8988T (cell line): ENCODE results near the gene HSPA12A.

ENCODE experiments used
- DNase-seq: peaks from one replicate; pipeline ENCODE4 v3.0.0; 2011

The HSPA12A gene

GRCh38 chr10:116741391-116742351, 695 bp downstream of the HSPA12A start:
- peak; percentile 49 for DNase-seq

- DNase-seq = no peak
Measured at GRCh38 chr10:116740971-116741370, 1.4 kb downstream of the HSPA12A start.

- no peak for DNase-seq
Measured at GRCh38 chr10:116738339-116738738, 4.0 kb downstream of the HSPA12A start.

- peak; percentile 48 for DNase-seq
Measured at GRCh38 chr10:116737627-116738327, 4.6 kb downstream of the HSPA12A start.

- no peak for DNase-seq
Measured at GRCh38 chr10:116733566-116733965, 8.8 kb downstream of the HSPA12A start.

GRCh38 chr10:116732573-116732972, 9.8 kb downstream of the HSPA12A start:
- no peak for DNase-seq

GRCh38 chr10:116730464-116731260, 11.7 kb downstream of the HSPA12A start:
- DNase-seq = no peak

- no peak for DNase-seq
Measured at GRCh38 chr10:116729243-116729642, 13.1 kb downstream of the HSPA12A start.

- DNase-seq = no peak
Measured at GRCh38 chr10:116728526-116729096, 13.8 kb downstream of the HSPA12A start.

- DNase-seq = no peak
Measured at GRCh38 chr10:116723428-116724281, 18.7 kb downstream of the HSPA12A start.

- DNase-seq = no peak
Measured at GRCh38 chr10:116722736-116723427, 19.5 kb downstream of the HSPA12A start.

GRCh38 chr10:116721547-116722392, 20.6 kb downstream of the HSPA12A start:
- no peak for DNase-seq

GRCh38 chr10:116720668-116721546, 21.5 kb downstream of the HSPA12A start:
- no peak for DNase-seq

- no peak for DNase-seq
Measured at GRCh38 chr10:116720241-116720643, 22.1 kb downstream of the HSPA12A start.

GRCh38 chr10:116719804-116720203, 22.6 kb downstream of the HSPA12A start:
- DNase-seq = no peak

- no peak for DNase-seq
Measured at GRCh38 chr10:116718058-116718457, 24.3 kb downstream of the HSPA12A start.

GRCh38 chr10:116716381-116716780, 26.0 kb downstream of the HSPA12A start:
- DNase-seq = no peak

- DNase-seq = no peak
Measured at GRCh38 chr10:116715839-116716377, 26.5 kb downstream of the HSPA12A start.

GRCh38 chr10:116715341-116715740, 27.0 kb downstream of the HSPA12A start:
- DNase-seq = no peak
